Peyer's patch (tissue), 4 donors: ENCODE results near the gene EVA1A.

Source experiments
- POLR2A ChIP-seq, 2 donors: fragments of 450-650 bp; IDR thresholded peaks; one replicate each; pipeline ENCODE4 v1.5.1; 2017; ENCODE audit warnings: antibody characterized with exemption in 2 of 2, mild to moderate bottlenecking in 2 of 2, moderate library complexity in 2 of 2
- TF ChIP-seq, protein P1 (sequence below), 6 experiments: fragments of 450-650 bp in 4 of 6; fragments of 200-600 bp in 2 of 6; sonication (generic) in 1 of 6; IDR thresholded peaks; one replicate each; pipeline ENCODE4 v1.5.1; 2017 to 2019; ENCODE audit warnings: antibody characterized with exemption in 6 of 6, mild to moderate bottlenecking in 3 of 6, moderate library complexity in 1 of 6

DNA sequence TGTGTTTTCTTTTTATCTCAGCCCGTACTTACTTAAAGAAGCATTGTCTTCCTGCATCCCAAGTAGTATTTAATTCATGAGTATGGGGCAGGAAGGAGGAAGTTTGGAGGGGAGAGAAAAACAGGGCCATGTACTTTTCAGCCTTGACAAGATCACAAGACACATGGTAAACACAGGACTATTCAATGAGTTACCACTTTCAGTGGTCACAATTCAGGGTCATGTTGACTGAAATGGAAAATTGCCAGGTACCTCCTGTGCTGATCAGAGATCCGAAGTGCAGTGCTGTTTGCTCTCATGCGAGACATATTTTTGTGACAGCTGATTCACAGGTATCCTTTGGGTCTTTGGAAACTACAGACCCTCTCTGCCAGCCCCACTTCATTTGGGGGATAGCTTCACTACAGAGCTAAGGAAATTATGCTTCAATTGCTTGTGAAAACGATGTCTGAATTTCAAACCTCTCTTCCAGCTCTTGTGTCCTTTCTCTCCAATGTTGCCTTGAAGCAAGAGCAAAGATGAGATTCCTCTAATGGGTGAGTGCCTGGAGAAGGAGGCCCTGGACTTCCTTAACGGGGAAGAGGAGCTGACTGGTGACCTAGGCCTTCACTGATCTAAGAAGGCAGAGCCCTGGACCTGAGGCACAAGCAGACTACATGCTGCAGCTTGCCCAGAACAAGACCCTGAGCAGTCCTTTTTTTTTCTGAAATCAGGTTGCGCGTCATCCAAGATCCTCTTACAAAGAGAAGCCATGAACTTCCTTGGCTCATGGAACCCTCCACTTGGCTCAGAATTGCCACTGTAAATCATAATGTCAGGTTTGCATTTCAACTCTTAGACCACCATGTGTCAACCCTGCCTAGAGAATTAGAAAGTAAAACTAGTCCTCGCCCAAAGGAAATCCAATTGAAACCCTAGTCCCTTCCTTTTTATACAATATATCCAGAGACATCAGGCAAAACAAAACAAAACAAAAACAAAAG lies 44.1 kb downstream of the EVA1A start:
- TF ChIP-seq, protein P1, sequence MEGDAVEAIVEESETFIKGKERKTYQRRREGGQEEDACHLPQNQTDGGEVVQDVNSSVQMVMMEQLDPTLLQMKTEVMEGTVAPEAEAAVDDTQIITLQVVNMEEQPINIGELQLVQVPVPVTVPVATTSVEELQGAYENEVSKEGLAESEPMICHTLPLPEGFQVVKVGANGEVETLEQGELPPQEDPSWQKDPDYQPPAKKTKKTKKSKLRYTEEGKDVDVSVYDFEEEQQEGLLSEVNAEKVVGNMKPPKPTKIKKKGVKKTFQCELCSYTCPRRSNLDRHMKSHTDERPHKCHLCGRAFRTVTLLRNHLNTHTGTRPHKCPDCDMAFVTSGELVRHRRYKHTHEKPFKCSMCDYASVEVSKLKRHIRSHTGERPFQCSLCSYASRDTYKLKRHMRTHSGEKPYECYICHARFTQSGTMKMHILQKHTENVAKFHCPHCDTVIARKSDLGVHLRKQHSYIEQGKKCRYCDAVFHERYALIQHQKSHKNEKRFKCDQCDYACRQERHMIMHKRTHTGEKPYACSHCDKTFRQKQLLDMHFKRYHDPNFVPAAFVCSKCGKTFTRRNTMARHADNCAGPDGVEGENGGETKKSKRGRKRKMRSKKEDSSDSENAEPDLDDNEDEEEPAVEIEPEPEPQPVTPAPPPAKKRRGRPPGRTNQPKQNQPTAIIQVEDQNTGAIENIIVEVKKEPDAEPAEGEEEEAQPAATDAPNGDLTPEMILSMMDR (IDR thresholded peaks at IDR 0.05): no peak
- no peak for TF ChIP-seq POLR2A (IDR thresholded peaks at IDR 0.05)
